Spleen (tissue), 7 donors: ENCODE measurements around the gene ZNF106.

Source experiments
- CTCF ChIP-seq, 11 experiments: fragments of 200-600 bp in 7 of 11; fragments of 450-650 bp in 4 of 11; sonication (generic) in 4 of 11; IDR thresholded peaks in 8 of 11; conservative IDR thresholded peaks in 3 of 11; 1 replicate in 7 of 11; 2 replicates in 4 of 11; pipeline versions ENCODE4 v1.4.0 to v1.8.0; 2016 to 2021; ENCODE audit warnings: antibody characterized with exemption in 11 of 11, inconsistent platforms in 4 of 11, mild to moderate bottlenecking in 1 of 11
- POLR2A ChIP-seq, 3 donors: fragments of 450-650 bp; IDR thresholded peaks; one replicate each; pipeline ENCODE4 v1.5.1; 2017; ENCODE audit warnings: antibody characterized with exemption in 3 of 3, mild to moderate bottlenecking in 1 of 3
- POLR2AphosphoS5 ChIP-seq, 3 donors: sonication (generic); formaldehyde crosslinking; IDR thresholded peaks; one replicate each; pipeline ENCODE4 v1.5.1; 2017; ENCODE audit warnings: antibody characterized with exemption in 3 of 3
- donor health status: DM: no; HTN: no; CAD: no; lungs with moderate emphysema.
- donor health status: DM: no; HTN: no; CAD: no.
- donor health status: DM: no; HTN: no; CAD: no.

- TF ChIP-seq CTCF (IDR thresholded peaks at IDR 0.05 in 8 of 11, conservative IDR thresholded peaks at IDR 0.05 in 3 of 11) (no peak), POLR2A (IDR thresholded peaks at IDR 0.05) (no peak), POLR2AphosphoS5 (IDR thresholded peaks at IDR 0.05) (no peak)
Observed at GRCh38 chr15:42490291-42490670, 660 bp downstream of the ZNF106 start.
